ENCODE data around the gene SSBP2. TPM values are rescaled to one million over a fixed set of nuclear protein-coding genes. Genes with fewer than 3 reads are reported as not detected.

SSBP2 gene
- total RNA-seq, 3 donors from 2014 or later: 17.5 to 77.9 (median 20.9) TPM

GRCh38 chr5:81761970-81762369 lies 11.1 kb upstream of the SSBP2 start:
- Histone ChIP-seq H3K4me1 (ENCODE audit: low read depth) (no peaks in the 10 kb centered on the region), H3K9me3 (no peaks in the 10 kb centered on the region), H3K4me3 (no peak overlapping the region), H3K36me3 (ENCODE audit: low read depth) (no peaks in the 10 kb centered on the region)
- DNase-seq: no peak
- TF ChIP-seq, protein P1, sequence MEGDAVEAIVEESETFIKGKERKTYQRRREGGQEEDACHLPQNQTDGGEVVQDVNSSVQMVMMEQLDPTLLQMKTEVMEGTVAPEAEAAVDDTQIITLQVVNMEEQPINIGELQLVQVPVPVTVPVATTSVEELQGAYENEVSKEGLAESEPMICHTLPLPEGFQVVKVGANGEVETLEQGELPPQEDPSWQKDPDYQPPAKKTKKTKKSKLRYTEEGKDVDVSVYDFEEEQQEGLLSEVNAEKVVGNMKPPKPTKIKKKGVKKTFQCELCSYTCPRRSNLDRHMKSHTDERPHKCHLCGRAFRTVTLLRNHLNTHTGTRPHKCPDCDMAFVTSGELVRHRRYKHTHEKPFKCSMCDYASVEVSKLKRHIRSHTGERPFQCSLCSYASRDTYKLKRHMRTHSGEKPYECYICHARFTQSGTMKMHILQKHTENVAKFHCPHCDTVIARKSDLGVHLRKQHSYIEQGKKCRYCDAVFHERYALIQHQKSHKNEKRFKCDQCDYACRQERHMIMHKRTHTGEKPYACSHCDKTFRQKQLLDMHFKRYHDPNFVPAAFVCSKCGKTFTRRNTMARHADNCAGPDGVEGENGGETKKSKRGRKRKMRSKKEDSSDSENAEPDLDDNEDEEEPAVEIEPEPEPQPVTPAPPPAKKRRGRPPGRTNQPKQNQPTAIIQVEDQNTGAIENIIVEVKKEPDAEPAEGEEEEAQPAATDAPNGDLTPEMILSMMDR (IDR thresholded peaks at IDR 0.05): no peak
- no peak for ATAC-seq
- intact Hi-C loops (cut with DNase I, micrococcal nuclease): no loop called here

DNA sequence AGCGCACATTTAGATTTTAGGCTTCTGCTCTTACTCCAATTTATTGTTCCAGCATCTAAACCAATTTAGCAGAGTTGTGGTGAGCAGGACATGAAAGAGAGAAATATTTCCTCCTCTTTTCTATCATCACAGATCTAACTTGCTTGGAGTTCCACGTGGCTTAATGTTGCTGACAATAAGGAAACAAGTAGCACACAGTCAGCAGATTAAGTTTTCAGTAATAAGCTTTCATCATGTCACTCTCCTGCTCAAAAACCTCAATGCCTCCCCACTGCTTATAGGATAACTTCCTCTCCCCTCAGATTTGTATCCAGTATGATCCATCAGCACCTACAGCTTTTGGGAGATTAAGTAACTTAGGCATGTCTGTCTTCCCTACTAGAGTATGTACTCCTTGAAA lies 10.4 kb upstream of the SSBP2 start:
- H3K4me3 ChIP-seq: no peak overlapping the region
- no peaks in the 10 kb centered on the region for H3K4me1 ChIP-seq (ENCODE audit: low read depth)
- H3K9me3 ChIP-seq: no peaks in the 10 kb centered on the region
- TF ChIP-seq, protein P1 (IDR thresholded peaks at IDR 0.05): no peak
- intact Hi-C loops (cut with DNase I, micrococcal nuclease): no loop called here
- H3K36me3 ChIP-seq (ENCODE audit: low read depth): no peaks in the 10 kb centered on the region
- DNase-seq: no peak
- ATAC-seq: no peak

DNA sequence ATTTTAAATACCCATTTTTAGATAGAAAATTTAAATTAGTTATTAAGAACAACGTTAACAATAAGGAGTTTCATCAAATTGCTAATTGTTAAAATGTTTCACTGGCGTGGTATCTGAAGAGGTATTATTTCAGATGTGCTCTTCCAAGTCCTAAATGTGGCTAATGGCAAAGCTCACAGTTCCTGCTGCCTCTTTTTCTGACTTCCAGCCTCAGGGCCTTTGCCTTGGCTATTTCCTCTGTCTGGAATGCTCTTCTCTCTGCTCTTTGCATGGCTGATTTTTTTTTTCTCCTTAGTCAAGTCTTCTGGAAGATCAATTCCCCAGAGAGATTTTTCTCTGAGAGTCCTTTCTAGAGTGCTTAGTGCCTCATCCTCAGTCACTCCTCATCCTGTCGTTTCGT lies 9.6 kb upstream of the SSBP2 start:
- no peaks in the 10 kb centered on the region for H3K4me1 ChIP-seq (ENCODE audit: low read depth)
- TF ChIP-seq, protein P1 (IDR thresholded peaks at IDR 0.05): no peak
- H3K4me3 ChIP-seq: no peak overlapping the region
- no peaks in the 10 kb centered on the region for H3K9me3 ChIP-seq
- no peak for DNase-seq
- H3K36me3 ChIP-seq (ENCODE audit: low read depth): no peaks in the 10 kb centered on the region
- ATAC-seq: no peak
- intact Hi-C loops (cut with DNase I, micrococcal nuclease): no loop called here

GRCh38 chr5:81759632-81760005 lies 8.7 kb upstream of the SSBP2 start:
- TF ChIP-seq, protein P1 (IDR thresholded peaks at IDR 0.05): no peak
- Histone ChIP-seq H3K4me3 (no peak overlapping the region), H3K4me1 (ENCODE audit: low read depth) (peaks cover 3% of the 10 kb centered on the region), H3K9me3 (no peaks in the 10 kb centered on the region), H3K36me3 (ENCODE audit: low read depth) (no peaks in the 10 kb centered on the region)
- no peak for DNase-seq
- intact Hi-C loops (cut with DNase I, micrococcal nuclease): no loop called here
- ATAC-seq: no peak

DNA sequence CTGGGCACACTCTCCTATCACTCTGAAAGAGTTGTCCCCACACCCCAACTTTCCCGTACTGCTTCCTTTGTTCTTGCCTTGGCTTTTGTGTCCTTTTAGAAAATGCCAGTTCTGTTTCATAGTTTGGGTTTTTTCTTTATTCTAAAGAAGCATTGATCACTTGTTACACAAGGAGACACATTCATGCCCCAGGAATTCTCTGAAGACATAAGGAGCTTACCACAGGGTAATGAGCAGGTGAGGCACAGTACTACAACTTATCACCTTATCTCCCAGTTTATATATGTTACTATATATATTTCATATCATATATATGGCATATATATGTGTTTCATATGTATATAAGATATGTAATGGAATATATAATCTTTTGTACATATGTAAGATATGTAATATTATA lies 6.5 kb upstream of the SSBP2 start:
- Histone ChIP-seq H3K4me1 (ENCODE audit: low read depth) (peaks cover 3% of the 10 kb centered on the region), H3K36me3 (ENCODE audit: low read depth) (no peaks in the 10 kb centered on the region), H3K4me3 (no peak overlapping the region), H3K9me3 (no peaks in the 10 kb centered on the region)
- intact Hi-C loops (cut with DNase I, micrococcal nuclease): no loop called here
- TF ChIP-seq, protein P1 (IDR thresholded peaks at IDR 0.05): no peak
- no peak for DNase-seq
- no peak for ATAC-seq

GRCh38 chr5:81756016-81756415 lies 5.1 kb upstream of the SSBP2 start:
- Histone ChIP-seq H3K9me3 (no peaks in the 10 kb centered on the region), H3K4me3 (no peak overlapping the region), H3K36me3 (ENCODE audit: low read depth) (no peaks in the 10 kb centered on the region), H3K4me1 (ENCODE audit: low read depth) (peaks cover 7% of the 10 kb centered on the region)
- intact Hi-C loops (cut with DNase I, micrococcal nuclease): no loop called here
- DNase-seq (no peak), ATAC-seq (no peak)
- TF ChIP-seq, protein P1 (IDR thresholded peaks at IDR 0.05): no peak
